Osteoblast (primary cell): Measurements from ENCODE around the gene AGMO. TPM values are rescaled to one million over a fixed set of nuclear protein-coding genes. Genes with fewer than 3 reads are reported as not detected.

ENCODE experiments used
- DNase-seq: peaks from one replicate; pipeline ENCODE4 v3.0.0; 2011; ENCODE audit warnings: low spot score, mixed read lengths; ENCODE audit not compliant: insufficient read length; ENCODE audit errors: missing footprints
- H2AFZ ChIP-seq: 2 replicates; pipeline ENCODE4 v1.6.0; 2011; ENCODE audit warnings: mild to moderate bottlenecking, low read length
- H3K27ac ChIP-seq: 2 replicates; pipeline ENCODE4 v1.5.1; 2011; ENCODE audit warnings: mild to moderate bottlenecking, low read depth, low read length, moderate library complexity
- H3K27me3 ChIP-seq: 2 replicates; pipeline ENCODE4 v1.6.0; 2012; ENCODE audit warnings: mild to moderate bottlenecking, control low read depth, inconsistent platforms, low read length, moderate library complexity; ENCODE audit not compliant: insufficient read depth
- H3K36me3 ChIP-seq: 2 replicates; pipeline ENCODE4 v1.5.1; 2011; ENCODE audit warnings: mild to moderate bottlenecking, low read length, control low read depth, moderate library complexity; ENCODE audit not compliant: insufficient read depth
- H3K4me1 ChIP-seq: 2 replicates; pipeline ENCODE4 v1.5.1; 2011; ENCODE audit warnings: mild to moderate bottlenecking, low read length, control low read depth, moderate library complexity; ENCODE audit not compliant: insufficient read depth
- H3K4me2 ChIP-seq: 2 replicates; pipeline ENCODE4 v1.6.0; 2011; ENCODE audit warnings: mild to moderate bottlenecking, low read length; ENCODE audit not compliant: insufficient read depth
- H3K4me3 ChIP-seq: fragments of 200-600 bp; sonication (generic); 3 replicates; pipeline ENCODE4 v1.5.1; 2012; ENCODE audit warnings: mild to moderate bottlenecking, low read length, inconsistent platforms; ENCODE audit not compliant: insufficient read depth
- H3K79me2 ChIP-seq: 2 replicates; pipeline ENCODE4 v1.6.0; 2012; ENCODE audit warnings: mild to moderate bottlenecking, low read length, control low read depth, inconsistent platforms; ENCODE audit not compliant: insufficient read depth
- H3K9me3 ChIP-seq: 2 replicates; pipeline ENCODE4 v1.5.1; 2011; ENCODE audit warnings: low read depth, low read length, control low read depth
- H4K20me1 ChIP-seq: 2 replicates; pipeline ENCODE4 v1.6.0; 2012; ENCODE audit warnings: mild to moderate bottlenecking, low read length, control low read depth; ENCODE audit not compliant: insufficient read depth
- CTCF ChIP-seq: IDR thresholded peaks from 2 replicates; pipeline ENCODE4 v1.5.1; 2011; ENCODE audit warnings: mild to moderate bottlenecking, low read depth, low read length, moderate library complexity; ENCODE audit errors: extremely low read depth
- total RNA-seq: library from RNA; depleted of rRNA; stranded (reverse); fragments of >200 nt; gene quantifications from 2 replicates; pipeline ENCODE4 v1.2.3, GENCODE V29; 2012

Gene AGMO
- total RNA-seq, 1 donor: under 0.01 TPM

GRCh38 chr7:15403751-15404150, 158.1 kb downstream of the AGMO start:
- Histone ChIP-seq H3K27me3 (no peaks in the 10 kb centered on the region), H3K4me1 (peaks cover 4% of the 10 kb centered on the region), H3K4me3 (no peak overlapping the region), H3K79me2 (no peaks in the 10 kb centered on the region), H3K9me3 (no peaks in the 10 kb centered on the region), H4K20me1 (no peaks in the 10 kb centered on the region), H2AFZ (peak overlapping the region; percentile 77), H3K4me2 (no peak overlapping the region), H3K36me3 (no peaks in the 10 kb centered on the region), H3K27ac (no peak overlapping the region)
- DNase-seq: no peak
- TF ChIP-seq CTCF: no peak

- no peak for DNase-seq
- no peaks in the 10 kb centered on the region for H3K9me3 ChIP-seq
Observed at GRCh38 chr7:15403315-15403714, 158.5 kb downstream of the AGMO start.

GRCh38 chr7:15402436-15403136, 159.2 kb downstream of the AGMO start:
- Histone ChIP-seq H3K79me2 (no peaks in the 10 kb centered on the region), H3K4me1 (peaks cover 4% of the 10 kb centered on the region), H4K20me1 (no peaks in the 10 kb centered on the region), H3K4me3 (no peak overlapping the region), H3K4me2 (no peak overlapping the region), H3K9me3 (no peaks in the 10 kb centered on the region), H3K27me3 (no peaks in the 10 kb centered on the region), H3K27ac (no peak overlapping the region), H2AFZ (no peak overlapping the region), H3K36me3 (no peaks in the 10 kb centered on the region)
- no peak for DNase-seq
- no peak for TF ChIP-seq CTCF

More at GRCh38 chr7:15403315-15403714, 158.5 kb downstream of the AGMO start:
- no peak overlapping the region for H3K4me2 ChIP-seq
- no peak for TF ChIP-seq CTCF
- peak overlapping the region; percentile 77 for H2AFZ ChIP-seq
- peaks cover 4% of the 10 kb centered on the region for H3K4me1 ChIP-seq
- no peaks in the 10 kb centered on the region for H3K36me3 ChIP-seq
- no peak overlapping the region for H3K27ac ChIP-seq
- H4K20me1 ChIP-seq: no peaks in the 10 kb centered on the region
- no peaks in the 10 kb centered on the region for H3K27me3 ChIP-seq
- H3K79me2 ChIP-seq: no peaks in the 10 kb centered on the region
- no peak overlapping the region for H3K4me3 ChIP-seq

- Histone ChIP-seq H2AFZ (no peak overlapping the region), H3K9me3 (no peaks in the 10 kb centered on the region), H4K20me1 (no peaks in the 10 kb centered on the region), H3K36me3 (no peaks in the 10 kb centered on the region), H3K79me2 (no peaks in the 10 kb centered on the region), H3K4me3 (no peak overlapping the region), H3K4me2 (no peak overlapping the region), H3K4me1 (peaks cover 4% of the 10 kb centered on the region), H3K27ac (no peak overlapping the region), H3K27me3 (no peaks in the 10 kb centered on the region)
- peak; percentile 49 for DNase-seq
- no peak for TF ChIP-seq CTCF
Observed at GRCh38 chr7:15400440-15400839, 161.4 kb downstream of the AGMO start.
